Measurements from ENCODE around the gene GSG1L. TPM values are rescaled to one million over a fixed set of nuclear protein-coding genes. Genes with fewer than 3 reads are reported as not detected.

GSG1L gene
- total RNA-seq, 3 donors from 2014 or later, result not detected

GRCh38 chr16:28042811-28043210 is 20.7 kb downstream of the GSG1L start:
- no peaks in the 10 kb centered on the region for H3K4me1 ChIP-seq
- TF ChIP-seq CTCF (IDR thresholded peaks at IDR 0.05) (no peak), POLR2A (IDR thresholded peaks at IDR 0.05) (no peak), POLR2AphosphoS5 (IDR thresholded peaks at IDR 0.05) (no peak)
- H3K36me3 ChIP-seq, result no peaks in the 10 kb centered on the region
- intact Hi-C loops (cut with DNase I; ENCODE audit: low total_unique reads), result no loop called here
- H3K27ac ChIP-seq, result no peak overlapping the region
- no peak overlapping the region for H3K4me3 ChIP-seq
- H3K27me3 ChIP-seq, result no peaks in the 10 kb centered on the region
- no peak for DNase-seq (ENCODE audit: low spot score in 2 of 2)
- H3K9me3 ChIP-seq, result peaks cover 0 to under 1% of the 10 kb centered on the region in 2 donors

GRCh38 chr16:28041615-28042014 is 21.9 kb downstream of the GSG1L start:
- Histone ChIP-seq H3K9me3 (no peaks in the 10 kb centered on the region), H3K27ac (no peak overlapping the region), H3K4me3 (no peak overlapping the region), H3K4me1 (no peaks in the 10 kb centered on the region), H3K27me3 (no peaks in the 10 kb centered on the region), H3K36me3 (no peaks in the 10 kb centered on the region)
- intact Hi-C loops (cut with DNase I; ENCODE audit: low total_unique reads), result no loop called here
- no peak for DNase-seq (ENCODE audit: low spot score in 2 of 2)
- TF ChIP-seq CTCF (IDR thresholded peaks at IDR 0.05) (no peak), POLR2A (IDR thresholded peaks at IDR 0.05) (no peak), POLR2AphosphoS5 (IDR thresholded peaks at IDR 0.05) (no peak)

GRCh38 chr16:28040039-28040438 is 23.5 kb downstream of the GSG1L start:
- intact Hi-C loops (cut with DNase I; ENCODE audit: low total_unique reads), result no loop called here
- H3K4me3 ChIP-seq, result no peak overlapping the region
- no peaks in the 10 kb centered on the region for H3K9me3 ChIP-seq
- DNase-seq (ENCODE audit: low spot score in 2 of 2), result no peak
- H3K27me3 ChIP-seq, result no peaks in the 10 kb centered on the region
- H3K4me1 ChIP-seq, result no peaks in the 10 kb centered on the region
- TF ChIP-seq POLR2AphosphoS5 (IDR thresholded peaks at IDR 0.05), result no peak
- TF ChIP-seq POLR2A (IDR thresholded peaks at IDR 0.05), result no peak
- no peak for TF ChIP-seq CTCF (IDR thresholded peaks at IDR 0.05)
- H3K27ac ChIP-seq, result no peak overlapping the region
- no peaks in the 10 kb centered on the region for H3K36me3 ChIP-seq

GRCh38 chr16:28039493-28039892 is 24.0 kb downstream of the GSG1L start:
- intact Hi-C loops (cut with DNase I; ENCODE audit: low total_unique reads), result no loop called here
- no peaks in the 10 kb centered on the region for H3K4me1 ChIP-seq
- H3K27me3 ChIP-seq, result no peaks in the 10 kb centered on the region
- H3K36me3 ChIP-seq, result no peaks in the 10 kb centered on the region
- TF ChIP-seq POLR2A (IDR thresholded peaks at IDR 0.05), result no peak
- no peak for TF ChIP-seq CTCF (IDR thresholded peaks at IDR 0.05)
- no peak for TF ChIP-seq POLR2AphosphoS5 (IDR thresholded peaks at IDR 0.05)
- no peak for DNase-seq (ENCODE audit: low spot score in 2 of 2)
- no peak overlapping the region for H3K27ac ChIP-seq
- no peak overlapping the region for H3K4me3 ChIP-seq
- no peaks in the 10 kb centered on the region for H3K9me3 ChIP-seq

- DNase-seq (ENCODE audit: low spot score in 2 of 2), result no peak
- no peak overlapping the region for H3K27ac ChIP-seq
- H3K9me3 ChIP-seq, result no peaks in the 10 kb centered on the region
- no peaks in the 10 kb centered on the region for H3K27me3 ChIP-seq
- TF ChIP-seq CTCF (IDR thresholded peaks at IDR 0.05) (no peak), POLR2A (IDR thresholded peaks at IDR 0.05) (no peak), POLR2AphosphoS5 (IDR thresholded peaks at IDR 0.05) (no peak)
- intact Hi-C loops (cut with DNase I; ENCODE audit: low total_unique reads), result no loop called here
- H3K4me3 ChIP-seq, result no peak overlapping the region
- H3K36me3 ChIP-seq, result no peaks in the 10 kb centered on the region
- no peaks in the 10 kb centered on the region for H3K4me1 ChIP-seq
Observed at GRCh38 chr16:28038409-28038808, 25.1 kb downstream of the GSG1L start.
